AG10803 (cell line): ENCODE results near the gene SLFN5.
"Not testable (repeated sequence)": the region's sequence is repeated elsewhere in the genome, so short reads cannot be mapped to it uniquely, and the experiment has no call there.

ENCODE experiments used
- DNase-seq: peaks from one replicate; pipeline ENCODE4 v3.0.0; 2010; ENCODE audit warnings: low read depth
- H3K4me3 ChIP-seq: 2 replicates; pipeline ENCODE4 v1.5.1; 2011; ENCODE audit warnings: mild to moderate bottlenecking, low read length, control low read depth
- CTCF ChIP-seq: conservative IDR thresholded peaks from 2 replicates; pipeline ENCODE4 v1.5.1; 2011; ENCODE audit warnings: mild to moderate bottlenecking, low read length, control low read depth, inconsistent platforms

Gene SLFN5

GRCh38 chr17:35214631-35215273 is 28.1 kb upstream of the SLFN5 start:
- H3K4me3 ChIP-seq = no peak overlapping the region
- no peak for DNase-seq
- TF ChIP-seq CTCF = no peak

DNA sequence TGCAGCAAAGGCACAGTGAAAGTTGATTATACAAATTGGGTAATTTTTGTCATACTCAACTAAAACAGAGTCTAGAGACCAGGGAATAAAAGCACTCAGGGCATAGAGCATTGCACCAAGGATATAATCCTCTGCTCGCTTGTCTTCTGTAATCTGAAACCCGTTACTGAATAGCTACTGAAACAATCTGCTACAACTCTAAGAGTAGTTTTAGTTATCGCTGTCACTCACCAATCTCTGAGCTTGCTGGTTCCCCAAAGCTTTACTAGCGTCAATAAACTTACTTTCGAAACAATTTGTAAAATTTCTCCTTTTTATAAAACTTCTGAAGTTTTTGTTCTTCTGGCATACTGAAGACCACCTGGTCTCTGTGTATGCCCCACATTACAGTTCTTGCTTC is 25.8 kb upstream of the SLFN5 start:
- H3K4me3 ChIP-seq = no peak overlapping the region
- no peak for TF ChIP-seq CTCF
- DNase-seq = no peak

DNA sequence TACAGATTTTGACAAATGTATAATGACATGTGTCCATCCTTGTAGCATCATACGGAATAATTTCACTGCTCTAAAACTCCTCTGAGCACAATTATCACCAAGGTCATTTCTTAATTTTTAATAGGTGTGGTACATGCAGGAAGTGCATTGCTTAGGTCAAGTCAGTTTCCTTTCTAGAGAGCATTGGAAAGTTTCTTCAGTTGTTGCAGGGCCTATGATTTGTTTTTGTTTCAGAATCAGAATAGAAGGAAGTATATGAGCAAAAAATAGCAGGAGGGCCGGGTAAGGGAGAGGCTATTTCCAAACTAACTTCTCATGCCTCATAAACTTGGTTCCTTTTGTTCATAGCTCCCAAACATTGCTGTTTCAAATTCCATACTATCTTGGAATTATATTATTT is 24.0 kb upstream of the SLFN5 start:
- TF ChIP-seq CTCF = no peak
- no peak overlapping the region for H3K4me3 ChIP-seq
- DNase-seq = no peak

- no peak for TF ChIP-seq CTCF
- H3K4me3 ChIP-seq = no peak overlapping the region
- DNase-seq = no peak
Measured at GRCh38 chr17:35222452-35222851, 20.4 kb upstream of the SLFN5 start.

DNA sequence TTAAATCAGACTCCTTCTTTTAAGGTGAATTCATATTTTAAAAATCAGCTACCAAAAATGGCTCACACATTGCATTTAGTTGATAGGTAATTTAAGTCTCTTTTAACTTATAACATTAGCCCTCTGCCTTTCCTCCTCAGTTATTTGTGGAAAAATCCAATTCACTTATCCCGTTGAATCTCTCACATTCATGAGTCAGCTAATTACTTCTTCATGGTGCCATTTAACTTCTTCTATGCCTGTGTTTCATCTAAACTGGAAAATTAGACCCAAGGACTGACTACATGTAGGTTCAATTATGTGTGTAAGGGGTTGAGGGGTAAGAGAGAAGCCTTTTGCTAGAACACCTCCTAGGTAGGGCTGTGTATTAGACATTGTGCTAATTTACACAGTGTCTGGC is 18.4 kb upstream of the SLFN5 start:
- DNase-seq = no peak
- TF ChIP-seq CTCF = no peak
- H3K4me3 ChIP-seq = no peak overlapping the region

DNA sequence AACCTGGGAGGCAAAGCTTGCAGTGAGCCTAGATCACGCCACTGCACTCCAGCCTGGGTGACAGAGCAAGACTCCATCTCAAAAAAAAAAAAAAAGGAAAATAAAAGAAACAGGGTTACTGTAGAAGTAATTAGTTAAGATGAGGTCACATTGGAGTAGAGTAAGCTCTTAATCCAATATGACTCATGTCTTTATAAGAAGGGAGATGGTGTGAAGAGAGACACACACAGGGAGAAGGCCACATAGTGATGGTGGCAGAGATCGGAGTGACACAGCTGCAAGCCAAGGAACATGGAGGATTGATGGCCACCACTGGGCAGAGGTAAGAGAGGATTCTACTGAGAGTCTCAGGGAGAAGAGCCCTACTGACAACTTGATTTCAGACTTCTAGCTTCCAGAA is 15.3 kb upstream of the SLFN5 start:
- no peak for TF ChIP-seq CTCF
- no peak for DNase-seq
- H3K4me3 ChIP-seq = no peak overlapping the region

- no peak for TF ChIP-seq CTCF
- no peak for DNase-seq
- H3K4me3 ChIP-seq = no peak overlapping the region
Measured at GRCh38 chr17:35229638-35230037, 13.2 kb upstream of the SLFN5 start.

DNA sequence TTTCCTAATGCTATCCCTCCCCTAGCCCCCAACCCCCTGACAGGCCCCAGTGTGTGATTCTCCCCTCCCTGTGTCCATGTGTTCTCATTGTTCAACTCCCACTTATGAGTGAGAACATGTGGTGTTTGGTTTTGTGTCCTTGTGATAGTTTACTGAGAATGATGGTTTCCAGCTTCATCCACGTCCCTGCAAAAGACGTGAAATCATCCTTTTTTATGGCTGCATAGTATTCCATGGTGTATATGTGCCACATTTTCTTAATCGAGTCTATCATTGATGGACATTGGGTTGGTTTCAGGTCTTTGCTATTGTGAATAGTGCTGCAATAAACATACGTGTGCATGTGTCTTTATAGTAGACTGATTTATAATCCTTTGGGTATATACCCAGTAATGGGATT is 8.6 kb upstream of the SLFN5 start:
- DNase-seq, H3K4me3 ChIP-seq: not testable (repeated sequence)
